ENCODE measurements around the gene CAMK2B.

DNA sequence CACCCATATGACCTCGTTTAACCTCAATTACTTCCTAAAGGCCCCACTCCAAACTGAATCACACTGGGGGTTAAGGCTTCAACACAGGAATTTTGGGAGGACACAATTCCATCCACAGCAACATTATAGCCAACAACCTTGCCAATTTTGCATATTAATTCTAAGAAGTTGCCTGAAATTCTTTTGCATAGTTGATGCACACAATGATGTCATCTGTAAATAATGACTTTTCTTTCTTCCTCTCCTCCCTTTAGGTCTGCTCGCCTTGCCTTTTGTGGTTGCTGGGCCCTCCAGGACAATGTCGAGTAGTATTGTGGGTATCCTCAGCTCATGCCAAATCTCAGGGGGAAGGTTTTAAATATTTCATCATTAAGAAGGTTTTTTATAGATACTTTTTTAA lies 16.0 kb upstream of the CAMK2B start:
- TF ChIP-seq, protein P1, sequence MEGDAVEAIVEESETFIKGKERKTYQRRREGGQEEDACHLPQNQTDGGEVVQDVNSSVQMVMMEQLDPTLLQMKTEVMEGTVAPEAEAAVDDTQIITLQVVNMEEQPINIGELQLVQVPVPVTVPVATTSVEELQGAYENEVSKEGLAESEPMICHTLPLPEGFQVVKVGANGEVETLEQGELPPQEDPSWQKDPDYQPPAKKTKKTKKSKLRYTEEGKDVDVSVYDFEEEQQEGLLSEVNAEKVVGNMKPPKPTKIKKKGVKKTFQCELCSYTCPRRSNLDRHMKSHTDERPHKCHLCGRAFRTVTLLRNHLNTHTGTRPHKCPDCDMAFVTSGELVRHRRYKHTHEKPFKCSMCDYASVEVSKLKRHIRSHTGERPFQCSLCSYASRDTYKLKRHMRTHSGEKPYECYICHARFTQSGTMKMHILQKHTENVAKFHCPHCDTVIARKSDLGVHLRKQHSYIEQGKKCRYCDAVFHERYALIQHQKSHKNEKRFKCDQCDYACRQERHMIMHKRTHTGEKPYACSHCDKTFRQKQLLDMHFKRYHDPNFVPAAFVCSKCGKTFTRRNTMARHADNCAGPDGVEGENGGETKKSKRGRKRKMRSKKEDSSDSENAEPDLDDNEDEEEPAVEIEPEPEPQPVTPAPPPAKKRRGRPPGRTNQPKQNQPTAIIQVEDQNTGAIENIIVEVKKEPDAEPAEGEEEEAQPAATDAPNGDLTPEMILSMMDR (IDR thresholded peaks at IDR 0.05 in 4 of 5, conservative IDR thresholded peaks at IDR 0.05 in 1 of 5) = no peak
- no peak for TF ChIP-seq POLR2A (IDR thresholded peaks at IDR 0.05)

Measured in gastrocnemius medialis (tissue), 4 donors.